Peyer's patch (tissue), 4 donors: ENCODE results near the gene ARID1B. TPM values are rescaled to one million over a fixed set of nuclear protein-coding genes. Genes with fewer than 3 reads are reported as not detected.
A peak's percentile ranks its signal among the peaks of the same experiment; 100 is the strongest.

ENCODE experiments used
- DNase-seq, 3 donors: peaks; one replicate each; pipeline ENCODE4 v3.0.0-alpha.2; 2017 to 2019
- H3K27ac ChIP-seq, 4 donors: fragments of 200-600 bp; sonication (generic); one replicate each; pipeline ENCODE4 v1.5.1; 2016 to 2019
- H3K27me3 ChIP-seq, 2 donors: fragments of 200-600 bp; sonication (generic); one replicate each; pipeline ENCODE4 v1.5.1; 2019
- H3K36me3 ChIP-seq, 3 donors: fragments of 200-600 bp; sonication (generic); one replicate each; pipeline ENCODE4 v1.5.1; 2016 to 2019
- H3K4me1 ChIP-seq, 4 donors: fragments of 200-600 bp; sonication (generic); one replicate each; pipeline ENCODE4 v1.5.1; 2016 to 2019
- H3K4me3 ChIP-seq, 4 donors: fragments of 200-600 bp; sonication (generic); 1 replicate in 3 of 4; 2 replicates in 1 of 4; pipeline ENCODE4 v1.5.1; 2016 to 2019; ENCODE audit warnings: mild to moderate bottlenecking in 1 of 4
- H3K9me3 ChIP-seq, 4 donors: fragments of 200-600 bp; sonication (generic); one replicate each; pipeline ENCODE4 v1.5.1; 2016 to 2019; ENCODE audit warnings: mild to moderate bottlenecking in 1 of 4
- CTCF ChIP-seq, 6 experiments: fragments of 450-650 bp in 4 of 6; fragments of 200-600 bp in 2 of 6; sonication (generic) in 1 of 6; IDR thresholded peaks; one replicate each; pipeline ENCODE4 v1.5.1; 2017 to 2019; ENCODE audit warnings: antibody characterized with exemption in 6 of 6, mild to moderate bottlenecking in 3 of 6, moderate library complexity in 1 of 6
- POLR2A ChIP-seq, 2 donors: fragments of 450-650 bp; IDR thresholded peaks; one replicate each; pipeline ENCODE4 v1.5.1; 2017; ENCODE audit warnings: antibody characterized with exemption in 2 of 2, mild to moderate bottlenecking in 2 of 2, moderate library complexity in 2 of 2
- total RNA-seq, 4 donors: library from RNA; depleted of rRNA; stranded (reverse); fragments of >200 nt; gene quantifications; one replicate each; pipeline ENCODE4 v1.1.0, GENCODE V29; 2016

Gene ARID1B
- total RNA-seq, 4 donors from 2014 or later: 117 to 174 (median 149) TPM

DNA sequence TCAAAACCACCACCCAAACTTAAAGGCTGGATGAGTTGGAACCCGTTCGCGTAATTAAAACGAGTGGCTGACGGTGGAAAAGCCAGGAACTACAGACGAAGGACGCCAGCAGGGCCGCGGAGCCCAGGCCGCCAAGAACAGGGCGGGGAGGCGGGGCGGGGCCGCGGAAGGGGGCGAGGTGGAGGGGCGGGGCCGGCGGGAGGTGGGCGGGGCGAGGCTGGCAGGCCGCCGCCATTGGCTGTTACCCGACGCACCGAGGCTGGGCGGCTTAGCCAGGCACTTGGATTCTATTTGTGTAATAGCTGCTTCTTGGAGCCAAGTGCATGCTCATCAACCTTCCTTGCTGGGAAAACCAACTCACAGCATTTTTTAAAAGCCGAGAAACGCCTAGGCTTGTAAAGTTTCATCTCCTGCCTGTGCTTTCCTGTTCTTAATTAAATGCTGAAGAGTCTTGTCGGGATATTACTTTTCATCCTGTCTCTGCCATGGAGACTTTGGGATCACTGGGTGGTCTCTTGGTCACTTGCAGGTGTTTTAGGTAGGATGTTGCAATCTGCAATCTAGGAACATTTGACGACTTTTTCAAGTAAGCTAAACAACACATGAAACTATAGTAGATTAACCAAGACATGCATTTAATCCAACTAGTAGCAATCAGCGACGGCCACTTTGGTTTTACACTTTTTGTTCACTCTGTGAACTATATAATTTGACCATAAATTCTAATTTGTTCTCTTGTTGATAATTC is 245.0 kb downstream of the ARID1B start:
- peak in 1 of 2 donors; percentile 36 for TF ChIP-seq POLR2A (IDR thresholded peaks at IDR 0.05)
- no peak for TF ChIP-seq CTCF (IDR thresholded peaks at IDR 0.05)
- Histone ChIP-seq H3K4me3 (peak overlapping the region; percentile 70 to 85 (median 74)), H3K36me3 (no peaks in the 10 kb centered on the region), H3K27ac (peak overlapping the region; percentile 96 to 99 (median 98)), H3K4me1 (peaks cover 0 to 15% (median 5%) of the 10 kb centered on the region in 4 donors), H3K9me3 (no peaks in the 10 kb centered on the region), H3K27me3 (no peaks in the 10 kb centered on the region)
- peak; percentile 85 to 94 (median 93) for DNase-seq

GRCh38 chr6:157023958-157024357 is 246.8 kb downstream of the ARID1B start:
- Histone ChIP-seq H3K36me3 (no peaks in the 10 kb centered on the region), H3K27me3 (no peaks in the 10 kb centered on the region), H3K4me3 (no peak overlapping the region), H3K27ac (no peak overlapping the region), H3K9me3 (no peaks in the 10 kb centered on the region), H3K4me1 (peaks cover 0 to 15% (median 2%) of the 10 kb centered on the region in 4 donors)
- DNase-seq: no peak
- TF ChIP-seq POLR2A (IDR thresholded peaks at IDR 0.05) (no peak), CTCF (IDR thresholded peaks at IDR 0.05) (no peak)

- Histone ChIP-seq H3K4me3 (no peak overlapping the region), H3K27ac (no peak overlapping the region)
These were observed 247.6 kb downstream of the ARID1B start for GRCh38 chr6:157024745-157025144.

GRCh38 chr6:157025437-157025836 is 248.3 kb downstream of the ARID1B start:
- no peak overlapping the region for H3K27ac ChIP-seq
- no peaks in the 10 kb centered on the region for H3K27me3 ChIP-seq
- H3K9me3 ChIP-seq: no peaks in the 10 kb centered on the region
- TF ChIP-seq POLR2A (IDR thresholded peaks at IDR 0.05) (no peak), CTCF (IDR thresholded peaks at IDR 0.05) (no peak)
- H3K4me1 ChIP-seq: peaks cover 0 to 7% (median 2%) of the 10 kb centered on the region in 4 donors
- no peak overlapping the region for H3K4me3 ChIP-seq
- H3K36me3 ChIP-seq: no peaks in the 10 kb centered on the region
- DNase-seq: no peak

More at GRCh38 chr6:157024745-157025144, 247.6 kb downstream of the ARID1B start:
- no peaks in the 10 kb centered on the region for H3K27me3 ChIP-seq
- H3K4me1 ChIP-seq: peaks cover 0 to 14% (median 2%) of the 10 kb centered on the region in 4 donors
- H3K36me3 ChIP-seq: no peaks in the 10 kb centered on the region
- H3K9me3 ChIP-seq: no peaks in the 10 kb centered on the region
- DNase-seq: no peak
- TF ChIP-seq CTCF (IDR thresholded peaks at IDR 0.05) (no peak), POLR2A (IDR thresholded peaks at IDR 0.05) (no peak)

- Histone ChIP-seq H3K36me3 (no peaks in the 10 kb centered on the region), H3K27me3 (no peaks in the 10 kb centered on the region), H3K4me3 (no peak overlapping the region), H3K4me1 (peaks cover 0 to 10% (median 6%) of the 10 kb centered on the region in 4 donors), H3K9me3 (no peaks in the 10 kb centered on the region), H3K27ac (no peak overlapping the region)
- TF ChIP-seq POLR2A (IDR thresholded peaks at IDR 0.05) (no peak), CTCF (IDR thresholded peaks at IDR 0.05) (no peak)
- DNase-seq: no peak
These were observed 253.0 kb downstream of the ARID1B start for GRCh38 chr6:157029980-157030690.
